ENCODE data around the gene ABO.
"Not testable (repeated sequence)": the region's sequence is repeated elsewhere in the genome, so short reads cannot be mapped to it uniquely, and the experiment has no call there.

The ABO gene

DNA sequence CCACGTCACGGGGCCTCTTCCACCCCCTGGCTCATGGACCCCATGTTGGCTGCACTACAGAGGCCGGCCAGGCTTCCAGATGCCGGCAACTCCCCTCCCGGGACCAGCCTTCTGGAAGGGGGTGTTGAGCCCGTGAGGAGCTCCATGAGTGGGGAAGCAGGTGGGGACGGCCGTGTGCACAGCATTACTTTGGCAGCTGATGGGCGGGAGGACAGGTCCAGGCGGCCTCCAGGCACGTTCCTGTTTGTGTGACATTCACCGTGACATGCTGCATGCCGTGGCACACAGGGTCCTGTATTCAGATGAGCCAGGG is 29.1 kb upstream of the ABO start:
- in situ Hi-C loops (cut with MboI; ENCODE audit: low sequenced_read_pairs, unreplicated experiment) = no loop called here
- TF ChIP-seq, protein P1, sequence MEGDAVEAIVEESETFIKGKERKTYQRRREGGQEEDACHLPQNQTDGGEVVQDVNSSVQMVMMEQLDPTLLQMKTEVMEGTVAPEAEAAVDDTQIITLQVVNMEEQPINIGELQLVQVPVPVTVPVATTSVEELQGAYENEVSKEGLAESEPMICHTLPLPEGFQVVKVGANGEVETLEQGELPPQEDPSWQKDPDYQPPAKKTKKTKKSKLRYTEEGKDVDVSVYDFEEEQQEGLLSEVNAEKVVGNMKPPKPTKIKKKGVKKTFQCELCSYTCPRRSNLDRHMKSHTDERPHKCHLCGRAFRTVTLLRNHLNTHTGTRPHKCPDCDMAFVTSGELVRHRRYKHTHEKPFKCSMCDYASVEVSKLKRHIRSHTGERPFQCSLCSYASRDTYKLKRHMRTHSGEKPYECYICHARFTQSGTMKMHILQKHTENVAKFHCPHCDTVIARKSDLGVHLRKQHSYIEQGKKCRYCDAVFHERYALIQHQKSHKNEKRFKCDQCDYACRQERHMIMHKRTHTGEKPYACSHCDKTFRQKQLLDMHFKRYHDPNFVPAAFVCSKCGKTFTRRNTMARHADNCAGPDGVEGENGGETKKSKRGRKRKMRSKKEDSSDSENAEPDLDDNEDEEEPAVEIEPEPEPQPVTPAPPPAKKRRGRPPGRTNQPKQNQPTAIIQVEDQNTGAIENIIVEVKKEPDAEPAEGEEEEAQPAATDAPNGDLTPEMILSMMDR (IDR thresholded peaks at IDR 0.05; ENCODE audit: borderline replicate concordance, control extremely low read depth, extremely low read depth, insufficient read depth, missing control alignments) = no peak
- no peak for DNase-seq (ENCODE audit: low spot score)

DNA sequence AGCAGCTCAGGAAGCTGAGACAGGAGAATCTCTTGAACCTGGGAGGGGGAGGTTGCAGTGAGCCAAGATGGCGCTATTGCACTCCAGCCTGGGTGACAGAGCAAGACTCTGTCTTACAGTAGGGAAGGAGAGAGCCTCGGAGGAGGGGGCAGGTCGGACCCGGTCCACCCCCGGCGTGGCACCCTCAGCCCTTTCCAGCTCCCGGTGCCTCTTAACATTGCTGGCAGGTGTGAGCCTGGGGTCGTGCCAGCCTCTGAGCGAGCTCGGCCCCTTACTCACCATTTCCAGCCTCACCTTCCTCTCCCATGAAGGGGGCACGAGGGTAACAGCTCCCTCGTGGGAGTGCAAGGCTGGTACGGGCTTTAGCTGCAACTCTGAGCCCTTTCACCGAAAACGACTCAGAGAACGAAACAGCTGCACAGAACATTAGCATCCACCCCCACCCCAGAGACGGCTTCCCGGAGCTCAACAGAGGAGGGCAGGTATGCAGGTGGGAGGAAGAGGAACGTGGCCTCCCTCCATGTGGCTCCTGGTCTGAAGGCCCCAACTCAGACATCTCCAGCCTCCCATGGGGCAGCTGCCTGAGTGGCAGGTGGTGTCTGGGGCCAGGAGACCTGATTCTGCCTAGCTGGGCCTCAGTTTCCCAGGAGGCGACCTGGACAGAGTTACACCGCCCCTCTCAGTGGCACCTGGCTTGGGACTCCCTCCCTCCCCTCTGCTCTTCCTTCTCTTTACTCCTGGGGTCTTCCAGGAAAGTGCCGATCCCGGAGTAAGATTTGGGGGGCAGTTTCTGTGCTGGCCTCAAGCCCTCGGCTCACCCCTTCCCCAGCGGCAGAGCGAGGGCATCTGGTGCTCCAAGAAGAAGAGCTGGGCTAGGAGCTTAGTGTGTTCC is 28.5 kb upstream of the ABO start:
- TF ChIP-seq, protein P1 (IDR thresholded peaks at IDR 0.05; ENCODE audit: borderline replicate concordance, control extremely low read depth, extremely low read depth, insufficient read depth, missing control alignments) = no peak
- DNase-seq (ENCODE audit: low spot score) = no peak
- in situ Hi-C loops (cut with MboI; ENCODE audit: low sequenced_read_pairs, unreplicated experiment) = no loop called here

- DNase-seq (ENCODE audit: low spot score) = no peak
- TF ChIP-seq, protein P1 (IDR thresholded peaks at IDR 0.05; ENCODE audit: borderline replicate concordance, control extremely low read depth, extremely low read depth, insufficient read depth, missing control alignments) = no peak
- in situ Hi-C loops (cut with MboI; ENCODE audit: low sequenced_read_pairs, unreplicated experiment) = no loop called here
These were observed 26.5 kb upstream of the ABO start for GRCh38 chr9:133301253-133302230.

DNA sequence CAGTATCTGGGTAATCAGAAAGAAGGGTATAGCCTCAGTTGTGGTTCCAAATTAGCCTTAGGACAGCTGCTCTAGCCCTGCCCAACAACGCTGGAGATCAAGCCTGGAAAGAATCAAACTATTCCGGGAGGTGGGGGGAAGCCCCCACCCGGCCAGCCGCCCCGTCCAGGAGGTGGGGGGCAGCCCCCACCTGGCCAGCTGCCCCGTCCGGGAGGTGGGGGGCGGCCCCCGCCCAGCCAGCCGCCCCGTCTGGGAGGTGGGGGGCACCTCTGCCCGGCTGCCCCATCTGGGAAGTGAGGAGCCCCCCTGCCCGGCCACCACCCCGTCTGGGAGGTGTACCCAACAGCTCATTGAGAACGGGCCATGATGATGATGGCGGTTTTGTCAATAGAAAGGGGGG is 25.0 kb upstream of the ABO start:
- in situ Hi-C loops (cut with MboI; ENCODE audit: low sequenced_read_pairs, unreplicated experiment) = not testable (repeated sequence)

DNA sequence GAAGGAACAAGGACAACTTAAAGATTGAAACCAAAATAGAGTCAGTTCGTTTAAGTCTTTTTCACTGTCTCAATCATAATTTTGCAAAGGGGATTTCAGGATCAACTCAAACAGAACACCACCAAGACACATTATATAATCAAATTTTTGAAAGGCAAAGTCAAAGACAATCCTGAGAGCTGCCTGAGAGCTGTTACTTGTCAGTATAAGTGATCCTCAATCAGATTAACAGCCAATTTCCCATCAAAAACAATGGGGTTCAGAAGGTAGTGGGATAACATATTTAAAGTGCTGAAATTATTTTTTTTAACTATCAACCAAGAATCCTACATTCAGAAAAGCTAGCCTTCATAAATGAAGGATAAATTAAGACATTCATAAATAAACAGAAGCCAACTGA is 19.3 kb upstream of the ABO start:
- TF ChIP-seq, protein P1 (IDR thresholded peaks at IDR 0.05; ENCODE audit: borderline replicate concordance, control extremely low read depth, extremely low read depth, insufficient read depth, missing control alignments) = no peak
- DNase-seq (ENCODE audit: low spot score) = no peak
- in situ Hi-C loops (cut with MboI; ENCODE audit: low sequenced_read_pairs, unreplicated experiment) = no loop called here

More for the DNA sequence above, 25.0 kb upstream of the ABO start:
- DNase-seq (ENCODE audit: low spot score) = not testable (repeated sequence)

GRCh38 chr9:133290751-133291302 is 15.8 kb upstream of the ABO start:
- DNase-seq (ENCODE audit: low spot score) = no peak
- in situ Hi-C loops (cut with MboI; ENCODE audit: low sequenced_read_pairs, unreplicated experiment) = no loop called here
- TF ChIP-seq, protein P1 (IDR thresholded peaks at IDR 0.05; ENCODE audit: borderline replicate concordance, control extremely low read depth, extremely low read depth, insufficient read depth, missing control alignments) = no peak

All from GM13976 (cell line).